HG03045 (cell line): ENCODE measurements around the gene DCPS.
A peak's percentile ranks its signal among the peaks of the same experiment; 100 is the strongest.
"Not testable (repeated sequence)": the region's sequence is repeated elsewhere in the genome, so short reads cannot be mapped to it uniquely, and the experiment has no call there.

Experiments
- ATAC-seq: cut with Tn5 transposase; IDR thresholded peaks from one replicate; pipeline ENCODE4 v1.9.1; 2021; ENCODE audit warnings: mild to moderate bottlenecking, moderate library complexity; ENCODE audit not compliant: unreplicated experiment

The DCPS gene

DNA sequence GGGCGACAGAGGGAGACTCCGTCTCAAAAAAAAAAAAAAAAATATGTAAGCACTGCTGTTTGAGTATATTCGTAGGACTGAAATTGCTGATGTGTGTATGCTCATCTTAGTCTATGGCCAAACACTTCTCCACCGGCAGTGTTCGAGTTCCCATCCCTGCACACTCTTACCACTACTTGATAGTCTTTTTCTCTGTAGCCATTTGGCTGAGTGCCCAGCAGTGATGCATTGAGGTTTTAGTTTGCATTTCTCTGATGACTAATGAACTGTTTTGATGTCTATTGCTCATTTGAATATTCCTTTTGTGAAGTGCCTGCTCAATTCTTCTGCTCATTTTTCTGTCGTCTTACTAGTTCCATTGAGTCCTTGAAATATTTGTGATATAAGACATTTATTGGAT is 19.0 kb upstream of the DCPS start:
- peak; percentile 49 for ATAC-seq

DNA sequence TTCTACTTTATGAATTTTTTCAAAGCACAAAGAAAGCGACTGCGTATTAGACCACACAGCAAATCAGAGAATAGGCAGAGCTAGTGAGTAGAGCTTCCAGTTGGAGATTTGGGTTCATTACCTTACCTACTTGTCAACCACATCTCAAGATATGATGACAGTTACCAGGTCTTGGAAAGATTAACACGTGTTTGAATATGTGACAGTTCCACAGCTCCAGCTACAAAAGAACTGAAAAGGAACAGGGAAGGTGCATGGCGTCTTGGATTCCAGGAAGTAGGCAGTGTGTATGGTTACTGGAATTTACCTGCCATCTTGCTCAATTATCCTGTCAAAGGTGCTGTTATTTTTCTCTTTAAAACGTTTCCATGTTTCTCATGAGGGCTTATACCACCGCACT is 15.6 kb upstream of the DCPS start:
- ATAC-seq = no peak

DNA sequence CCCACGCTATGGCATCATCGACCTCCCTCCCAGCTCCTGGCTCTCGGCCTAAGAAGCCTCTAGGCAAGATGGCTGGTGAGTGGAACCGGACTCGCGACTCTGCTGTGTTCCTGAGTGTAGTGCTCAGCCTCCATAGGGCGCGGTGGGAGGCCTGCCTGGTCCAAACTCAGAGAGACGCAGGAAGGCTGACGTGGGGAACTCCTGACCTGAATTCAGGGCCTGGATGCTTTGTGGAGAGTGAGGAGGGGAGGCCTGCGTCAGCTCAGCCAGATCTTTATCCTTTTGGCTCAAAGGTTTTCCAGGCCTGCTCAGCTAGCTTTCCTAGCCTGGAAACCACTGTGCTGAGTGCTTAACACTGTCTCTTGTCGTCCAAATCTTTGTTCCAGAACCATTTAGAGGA is 13.0 kb upstream of the DCPS start:
- no peak for ATAC-seq

DNA sequence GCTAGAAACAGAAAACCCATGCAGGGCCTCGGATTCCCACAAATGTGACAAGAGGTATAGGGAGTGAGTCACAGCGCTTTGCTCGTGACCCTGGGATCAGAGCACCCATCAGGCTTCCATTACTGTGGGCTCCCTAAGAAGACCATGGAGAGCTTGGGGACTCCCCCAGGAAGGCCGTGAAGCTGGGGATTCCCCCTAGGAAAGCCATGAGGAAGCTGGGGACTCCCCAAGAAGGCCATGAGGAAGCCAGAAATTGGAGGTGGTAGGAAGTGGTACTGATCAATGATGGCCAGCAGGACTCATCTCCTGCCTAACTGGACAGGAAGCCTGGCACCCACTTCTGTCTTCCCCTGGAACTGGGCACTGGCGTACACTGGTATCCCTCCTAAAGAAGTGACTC is 10.1 kb upstream of the DCPS start:
- no peak for ATAC-seq

GRCh38 chr11:126297004-126297403 is 6.9 kb upstream of the DCPS start:
- ATAC-seq = no peak

DNA sequence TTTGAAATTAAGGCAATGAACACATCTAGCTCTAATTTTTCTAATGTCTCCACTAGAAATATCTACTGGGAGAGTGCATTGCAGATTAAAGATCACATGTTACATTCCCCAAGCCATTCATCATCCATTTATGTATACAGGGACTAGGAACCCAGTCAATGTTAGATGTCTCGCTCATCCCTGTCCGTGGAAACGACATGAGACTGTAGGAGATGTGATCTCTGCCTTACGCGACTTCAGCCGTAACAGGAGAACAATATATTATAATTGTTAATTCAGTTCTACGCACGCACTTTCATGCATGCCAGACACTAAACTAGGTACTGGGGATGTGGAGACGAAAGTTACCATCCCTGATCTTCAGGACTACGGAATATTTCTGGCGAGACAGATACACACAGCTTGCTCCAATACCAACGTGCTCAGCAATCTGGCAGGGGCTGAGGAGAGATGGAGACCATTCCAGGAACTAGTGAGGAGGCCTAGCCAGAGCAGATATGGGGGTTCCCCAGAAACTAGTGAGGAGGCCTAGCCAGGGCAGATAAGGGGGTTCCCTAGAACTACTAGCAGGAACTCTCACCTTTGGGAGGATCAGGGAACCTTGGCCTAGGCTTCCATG is 706 bp downstream of the DCPS start:
- peak; percentile 1 for ATAC-seq

GRCh38 chr11:126305699-126306098 is 1.8 kb downstream of the DCPS start:
- ATAC-seq = peak; percentile 54

DNA sequence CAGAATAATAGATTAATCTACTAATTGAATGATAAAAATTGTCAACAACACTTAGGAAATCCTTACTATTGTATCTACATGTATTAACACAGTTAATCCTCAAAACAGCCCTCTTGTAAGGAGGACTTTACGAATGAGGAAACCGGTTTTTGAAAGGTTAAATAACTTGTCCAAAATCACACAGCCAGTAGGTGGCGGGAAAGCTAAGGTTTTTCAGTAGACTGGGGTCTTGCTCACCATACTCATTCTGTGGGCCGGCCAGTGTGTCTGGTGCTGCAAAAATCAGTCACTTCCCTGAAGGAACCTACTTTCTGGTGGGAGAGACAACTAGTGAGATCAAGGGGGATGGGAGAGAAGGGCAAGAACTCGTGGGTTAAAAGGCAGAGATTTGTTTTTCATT is 3.8 kb downstream of the DCPS start:
- no peak for ATAC-seq

GRCh38 chr11:126308271-126308671 is 4.4 kb downstream of the DCPS start:
- ATAC-seq = no peak

DNA sequence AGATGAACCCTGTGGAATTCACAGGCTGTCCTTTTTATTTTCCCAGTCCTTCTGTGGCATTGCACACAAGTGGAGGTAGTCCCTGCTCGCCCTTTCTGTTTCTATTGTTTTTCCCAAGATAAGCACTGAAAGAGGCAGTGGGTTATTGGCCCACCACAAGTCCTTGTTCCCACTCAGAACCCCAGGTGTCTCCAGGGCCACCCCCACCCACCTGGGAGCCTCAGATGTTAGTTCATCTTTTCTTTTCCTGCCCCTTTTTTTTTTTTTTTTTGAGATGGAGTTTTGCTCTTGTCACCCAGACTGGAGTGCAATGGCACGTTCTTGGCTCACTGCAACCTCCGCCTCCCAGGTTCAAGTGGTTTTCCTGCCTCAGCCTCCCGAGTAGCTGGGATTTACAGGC is 4.9 kb downstream of the DCPS start:
- ATAC-seq = not testable (repeated sequence)

GRCh38 chr11:126310200-126310991 is 6.5 kb downstream of the DCPS start:
- ATAC-seq = peak; percentile 42

- ATAC-seq = no peak
These were observed 7.1 kb downstream of the DCPS start for GRCh38 chr11:126310992-126311310.

GRCh38 chr11:126311401-126312291 is 7.8 kb downstream of the DCPS start:
- ATAC-seq = peak; percentile 68

- ATAC-seq = no peak
These were observed 9.1 kb downstream of the DCPS start for GRCh38 chr11:126312961-126313360.

GRCh38 chr11:126313826-126314225 is 10.0 kb downstream of the DCPS start:
- no peak for ATAC-seq

- no peak for ATAC-seq
These were observed 13.5 kb downstream of the DCPS start for GRCh38 chr11:126317432-126317755.

GRCh38 chr11:126317756-126318573 is 14.1 kb downstream of the DCPS start:
- peak; percentile 34 for ATAC-seq

DNA sequence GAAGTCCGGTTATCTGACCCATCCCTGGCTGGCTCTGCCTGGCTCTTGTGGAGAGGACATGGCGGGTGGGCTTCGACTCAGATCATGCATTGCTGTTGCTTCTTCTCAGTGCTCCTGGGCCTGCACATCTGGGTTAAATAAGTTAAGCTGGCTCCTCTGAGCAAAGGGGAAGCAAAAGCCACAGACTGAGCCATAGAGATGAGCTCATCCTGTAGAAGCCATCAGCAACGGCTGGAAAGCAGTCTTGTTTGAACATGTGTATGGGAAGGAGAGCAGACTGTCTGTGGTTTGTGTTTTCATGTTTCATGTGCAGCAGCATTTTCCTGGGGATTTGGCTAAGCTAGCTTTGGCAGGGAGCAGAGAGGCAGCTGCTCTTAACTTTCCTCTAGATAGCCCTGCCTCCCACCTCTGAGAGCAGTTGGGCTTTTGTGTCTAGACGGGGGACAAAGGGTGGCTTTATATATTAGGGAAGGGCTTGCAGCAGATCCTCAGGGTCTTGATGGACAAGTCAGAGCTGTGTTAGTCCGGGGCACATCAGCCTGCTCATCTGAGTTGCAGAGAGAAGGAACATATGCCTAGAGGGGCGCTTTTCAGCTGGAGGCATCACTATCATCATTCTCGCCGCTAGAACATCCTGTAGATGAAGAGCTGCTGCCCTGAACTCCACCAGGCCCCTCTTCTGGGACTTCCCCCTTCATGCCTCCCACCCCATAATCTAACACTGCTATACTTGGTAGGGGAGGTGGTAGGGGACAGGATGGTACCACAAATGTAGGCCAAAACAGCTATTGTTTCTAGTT is 14.9 kb downstream of the DCPS start:
- ATAC-seq = peak; percentile 86

DNA sequence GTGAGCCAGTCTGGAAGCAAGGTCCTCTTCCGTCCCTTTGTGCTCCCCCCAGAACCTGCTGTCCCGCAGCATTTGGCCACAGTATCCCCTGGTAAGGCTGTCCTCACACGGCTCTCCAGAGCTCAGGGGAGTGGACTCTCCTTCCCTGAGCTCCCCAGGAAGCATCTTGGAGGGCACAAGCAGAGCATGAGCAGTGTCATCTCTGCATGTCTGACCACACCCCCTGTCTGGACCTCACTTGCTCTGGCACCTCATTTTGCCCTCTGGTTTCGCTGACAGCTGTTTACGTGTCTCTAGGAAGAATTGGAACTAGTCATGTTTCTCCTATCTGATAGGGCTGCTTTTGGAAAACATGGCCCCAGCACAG is 15.5 kb downstream of the DCPS start:
- no peak for ATAC-seq

DNA sequence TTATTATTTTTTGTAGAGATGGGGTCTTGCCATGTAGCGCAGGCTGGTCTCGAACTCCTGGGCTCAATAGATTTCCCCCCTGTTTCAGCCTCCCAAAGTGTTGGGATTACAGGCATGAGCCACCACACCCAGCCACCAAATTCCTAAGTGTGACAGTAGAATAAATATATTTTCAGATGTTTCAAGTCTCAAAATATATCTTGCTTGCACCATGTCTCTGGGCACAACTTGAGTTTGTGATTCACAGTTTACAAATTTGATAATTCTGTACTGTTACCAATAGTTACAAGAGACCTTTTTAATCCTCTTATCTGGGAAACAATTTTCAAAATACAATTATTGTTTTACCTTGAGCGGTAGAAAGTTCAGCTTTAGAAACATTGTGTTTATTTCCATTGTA is 19.1 kb downstream of the DCPS start:
- no peak for ATAC-seq
